HG03354 (cell line): ENCODE data around the gene TSEN54.

Experiments used
- ATAC-seq: cut with Tn5 transposase; IDR thresholded peaks from one replicate; pipeline ENCODE4 v1.9.1; 2021; ENCODE audit warnings: mild to moderate bottlenecking; ENCODE audit not compliant: unreplicated experiment, poor library complexity, severe bottlenecking

The TSEN54 gene

GRCh38 chr17:75502721-75503329 is 13.5 kb upstream of the TSEN54 start:
- ATAC-seq, result no peak

GRCh38 chr17:75503337-75503950 is 12.9 kb upstream of the TSEN54 start:
- no peak for ATAC-seq

- ATAC-seq, result no peak
Observed at GRCh38 chr17:75503976-75504346, 12.4 kb upstream of the TSEN54 start.

- no peak for ATAC-seq
Observed at GRCh38 chr17:75504347-75505151, 11.8 kb upstream of the TSEN54 start.

GRCh38 chr17:75505152-75505409 is 11.2 kb upstream of the TSEN54 start:
- ATAC-seq, result no peak

GRCh38 chr17:75505640-75506039 is 10.7 kb upstream of the TSEN54 start:
- ATAC-seq, result no peak

GRCh38 chr17:75506134-75506533 is 10.2 kb upstream of the TSEN54 start:
- no peak for ATAC-seq

- ATAC-seq, result no peak
Observed at GRCh38 chr17:75506888-75507287, 9.4 kb upstream of the TSEN54 start.

- no peak for ATAC-seq
Observed at GRCh38 chr17:75507733-75508719, 8.3 kb upstream of the TSEN54 start.

- ATAC-seq, result no peak
Observed at GRCh38 chr17:75508931-75509361, 7.4 kb upstream of the TSEN54 start.

GRCh38 chr17:75509528-75510258 is 6.6 kb upstream of the TSEN54 start:
- no peak for ATAC-seq

- no peak for ATAC-seq
Observed at GRCh38 chr17:75511270-75511609, 5.1 kb upstream of the TSEN54 start.

- no peak for ATAC-seq
Observed at GRCh38 chr17:75511610-75512575, 4.4 kb upstream of the TSEN54 start.

- no peak for ATAC-seq
Observed at GRCh38 chr17:75512926-75513640, 3.2 kb upstream of the TSEN54 start.

- no peak for ATAC-seq
Observed at GRCh38 chr17:75513641-75514000, 2.7 kb upstream of the TSEN54 start.

- ATAC-seq, result no peak
Observed at GRCh38 chr17:75514299-75514918, 1.9 kb upstream of the TSEN54 start.

- no peak for ATAC-seq
Observed at GRCh38 chr17:75514919-75515495, 1.3 kb upstream of the TSEN54 start.
